Fibroblast of pulmonary artery (primary cell): Measurements from ENCODE around the gene DNAJC27.
"Not testable (repeated sequence)": the region's sequence is repeated elsewhere in the genome, so short reads cannot be mapped to it uniquely, and the experiment has no call there.

ENCODE experiments used
- DNase-seq: peaks from one replicate; pipeline ENCODE4 v3.0.0-alpha.2; 2010; ENCODE audit warnings: low read depth
- H3K4me3 ChIP-seq: replicated peaks from 2 replicates; pipeline ENCODE4 v1.5.1; 2011; ENCODE audit warnings: low read depth, mild to moderate bottlenecking, control low read depth, low read length, moderate library complexity
- TF ChIP-seq, protein P1 (sequence below): IDR thresholded peaks from 2 replicates; pipeline ENCODE4 v1.5.1; 2011; ENCODE audit warnings: mild to moderate bottlenecking, control low read depth, low read length, inconsistent platforms; ENCODE audit errors: missing control alignments

DNAJC27 gene

DNA sequence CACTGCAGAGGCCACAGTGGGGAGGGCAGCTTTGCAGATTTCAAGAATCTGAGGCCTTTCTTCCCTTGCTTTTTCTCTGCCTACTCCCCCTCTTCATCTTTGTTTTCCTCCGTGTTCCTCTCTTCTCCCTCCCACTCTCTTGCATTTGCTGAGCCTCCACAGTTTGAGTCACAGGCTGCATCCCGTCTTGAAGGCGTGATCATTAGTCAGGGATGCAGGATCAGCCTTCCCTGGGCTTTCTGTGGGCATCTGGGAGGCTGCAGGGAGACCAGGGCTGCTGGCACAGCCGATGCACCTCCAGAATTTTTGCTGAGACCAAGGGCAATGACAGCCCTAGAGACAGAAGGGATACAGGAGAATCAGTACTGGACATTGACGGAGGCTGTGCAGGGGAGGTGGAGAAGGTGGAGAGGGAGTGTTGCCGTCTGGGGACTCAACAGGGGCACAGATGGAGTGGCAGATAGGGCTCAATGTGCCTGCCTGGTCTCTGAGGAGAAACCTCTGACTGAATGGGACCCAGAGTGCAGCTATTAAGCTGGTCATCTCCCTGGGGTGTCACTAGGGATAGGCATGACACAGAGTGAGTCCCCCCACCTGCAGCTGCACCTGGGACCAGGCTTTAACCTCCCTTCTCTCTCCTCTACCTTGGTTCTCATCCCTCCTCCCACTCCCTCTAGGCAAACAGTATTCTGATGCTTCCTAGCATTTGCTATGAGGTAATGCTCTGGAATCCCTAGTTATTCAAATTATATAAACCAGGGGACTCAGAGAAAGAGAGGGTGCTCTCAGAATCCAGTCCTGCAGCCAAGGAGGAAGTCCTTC, 29.0 kb upstream of the DNAJC27 start:
- DNase-seq = peak; percentile 40
- TF ChIP-seq, protein P1, sequence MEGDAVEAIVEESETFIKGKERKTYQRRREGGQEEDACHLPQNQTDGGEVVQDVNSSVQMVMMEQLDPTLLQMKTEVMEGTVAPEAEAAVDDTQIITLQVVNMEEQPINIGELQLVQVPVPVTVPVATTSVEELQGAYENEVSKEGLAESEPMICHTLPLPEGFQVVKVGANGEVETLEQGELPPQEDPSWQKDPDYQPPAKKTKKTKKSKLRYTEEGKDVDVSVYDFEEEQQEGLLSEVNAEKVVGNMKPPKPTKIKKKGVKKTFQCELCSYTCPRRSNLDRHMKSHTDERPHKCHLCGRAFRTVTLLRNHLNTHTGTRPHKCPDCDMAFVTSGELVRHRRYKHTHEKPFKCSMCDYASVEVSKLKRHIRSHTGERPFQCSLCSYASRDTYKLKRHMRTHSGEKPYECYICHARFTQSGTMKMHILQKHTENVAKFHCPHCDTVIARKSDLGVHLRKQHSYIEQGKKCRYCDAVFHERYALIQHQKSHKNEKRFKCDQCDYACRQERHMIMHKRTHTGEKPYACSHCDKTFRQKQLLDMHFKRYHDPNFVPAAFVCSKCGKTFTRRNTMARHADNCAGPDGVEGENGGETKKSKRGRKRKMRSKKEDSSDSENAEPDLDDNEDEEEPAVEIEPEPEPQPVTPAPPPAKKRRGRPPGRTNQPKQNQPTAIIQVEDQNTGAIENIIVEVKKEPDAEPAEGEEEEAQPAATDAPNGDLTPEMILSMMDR = no peak
- H3K4me3 ChIP-seq = no peak overlapping the region

DNA sequence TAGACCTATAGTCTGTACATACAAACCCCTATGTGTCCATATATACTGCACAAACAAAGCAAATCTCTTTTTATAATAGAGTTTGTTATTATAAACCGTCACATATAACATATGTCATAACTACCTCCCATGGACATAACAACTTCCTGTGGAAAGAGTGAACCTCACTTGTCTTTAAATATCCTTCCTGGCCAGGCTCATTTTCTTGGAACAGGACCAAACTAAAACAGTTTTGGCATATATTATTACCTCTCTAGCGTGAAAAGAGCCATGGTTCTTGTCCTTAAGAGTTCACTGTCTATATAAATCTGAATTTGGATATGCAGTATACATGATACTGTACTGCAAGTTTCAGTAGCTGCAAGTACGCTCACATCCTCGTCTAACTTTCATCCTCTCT, 28.3 kb upstream of the DNAJC27 start:
- TF ChIP-seq, protein P1 = no peak
- no peak overlapping the region for H3K4me3 ChIP-seq
- DNase-seq = peak; percentile 27

DNA sequence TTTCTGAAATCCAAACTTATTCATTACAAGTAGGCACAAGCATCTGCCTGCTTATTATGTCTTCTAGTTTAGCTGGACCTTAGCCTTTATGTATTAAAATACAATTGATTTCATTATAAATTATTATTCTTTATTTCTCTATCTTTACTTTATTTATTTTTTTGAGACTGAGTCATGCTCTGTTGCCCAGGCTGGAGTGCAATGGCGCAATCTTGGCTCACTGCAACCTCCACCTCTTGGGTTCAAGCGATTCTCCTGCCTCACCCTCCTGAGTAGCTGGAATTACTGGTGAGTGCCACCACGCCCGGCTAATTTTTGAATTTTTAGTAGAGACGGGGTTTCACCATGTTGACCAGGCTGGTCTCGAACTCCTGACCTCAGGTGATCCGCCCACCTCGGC, 27.3 kb upstream of the DNAJC27 start:
- not testable (repeated sequence) for H3K4me3 ChIP-seq, DNase-seq

DNA sequence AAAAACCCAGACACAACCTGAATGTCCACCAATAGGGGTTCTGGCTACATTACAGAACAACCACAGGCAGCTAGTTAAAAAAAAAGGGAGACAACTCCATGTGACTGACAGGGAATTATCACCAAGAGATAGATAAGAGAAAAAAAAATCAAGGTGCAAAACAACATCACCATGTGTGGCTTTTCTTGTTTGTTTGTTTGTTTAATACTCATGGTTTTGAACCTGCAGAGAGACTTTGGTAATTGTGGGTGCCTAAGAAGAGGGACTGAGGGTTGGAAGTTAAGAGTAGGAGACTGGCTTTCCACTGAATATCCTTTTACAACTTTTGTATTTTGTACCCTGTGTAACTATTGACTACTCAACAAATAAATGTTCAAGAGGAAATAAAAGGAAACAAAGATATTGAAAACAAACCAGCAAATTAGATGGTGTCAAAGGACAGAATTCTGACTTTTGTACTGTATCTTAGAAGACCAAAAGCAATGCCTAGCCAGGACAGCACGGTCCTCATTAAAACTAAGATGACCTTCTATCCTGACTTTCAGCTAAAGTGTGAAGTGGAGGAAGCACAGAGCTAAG, 22.5 kb upstream of the DNAJC27 start:
- no peak overlapping the region for H3K4me3 ChIP-seq
- DNase-seq = no peak
- TF ChIP-seq, protein P1 = no peak

DNA sequence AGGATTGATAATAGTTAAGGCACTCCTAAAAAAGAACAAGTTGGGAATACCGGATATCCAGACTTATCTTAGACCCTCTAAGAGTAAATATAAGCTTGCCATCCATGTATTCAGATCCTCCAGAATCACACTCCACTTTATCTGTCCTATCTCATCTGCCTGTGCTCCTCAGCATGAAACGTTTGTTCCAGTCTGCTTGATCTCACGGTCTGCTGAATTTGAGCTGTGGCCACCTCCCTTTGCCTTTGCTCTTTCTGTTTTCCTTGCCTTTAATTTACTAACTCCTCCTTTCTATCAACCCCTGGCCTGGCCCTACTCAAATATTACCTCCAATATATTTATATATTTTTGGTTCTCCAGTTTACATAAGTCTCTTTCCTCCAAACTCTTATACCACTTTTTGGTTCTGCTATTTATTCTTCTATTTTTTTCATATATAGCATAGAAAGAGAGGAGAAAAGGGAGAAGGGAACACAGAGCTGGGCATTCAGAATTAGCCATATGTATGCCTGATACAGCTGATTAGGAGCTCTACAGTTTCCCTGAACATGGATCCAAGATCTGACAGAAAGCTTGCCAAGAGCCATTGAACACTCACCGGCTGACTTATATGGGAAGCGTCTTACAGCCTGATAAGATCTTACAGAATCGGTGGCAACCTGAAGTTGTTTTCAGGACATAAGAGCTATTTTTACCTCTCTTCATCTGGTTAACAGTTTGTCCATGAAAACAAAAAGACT, 21.8 kb upstream of the DNAJC27 start:
- no peak for DNase-seq
- TF ChIP-seq, protein P1 = no peak

DNA sequence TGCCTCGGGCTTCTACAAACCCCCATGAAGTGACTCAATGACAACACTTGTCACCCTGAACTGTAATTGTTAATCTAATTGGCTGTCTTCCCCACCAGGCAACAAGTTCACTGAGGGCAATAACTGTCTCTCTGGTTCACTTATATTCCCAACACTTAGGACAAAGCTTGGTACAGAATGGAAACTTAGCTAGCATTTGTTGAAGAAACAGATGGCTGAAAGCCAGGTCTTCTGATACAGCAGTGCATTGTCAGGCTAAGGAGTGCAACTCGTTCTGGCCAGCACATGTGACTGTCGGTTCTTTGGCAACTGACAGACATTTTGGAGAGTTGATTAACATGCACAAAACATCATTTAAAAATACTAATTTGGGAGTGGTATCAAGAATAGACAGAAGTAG, 14.6 kb upstream of the DNAJC27 start:
- peak; percentile 59 for DNase-seq
- TF ChIP-seq, protein P1 = no peak
- H3K4me3 ChIP-seq = no peak overlapping the region

More for the DNA sequence above, 21.8 kb upstream of the DNAJC27 start:
- no peak overlapping the region for H3K4me3 ChIP-seq

DNA sequence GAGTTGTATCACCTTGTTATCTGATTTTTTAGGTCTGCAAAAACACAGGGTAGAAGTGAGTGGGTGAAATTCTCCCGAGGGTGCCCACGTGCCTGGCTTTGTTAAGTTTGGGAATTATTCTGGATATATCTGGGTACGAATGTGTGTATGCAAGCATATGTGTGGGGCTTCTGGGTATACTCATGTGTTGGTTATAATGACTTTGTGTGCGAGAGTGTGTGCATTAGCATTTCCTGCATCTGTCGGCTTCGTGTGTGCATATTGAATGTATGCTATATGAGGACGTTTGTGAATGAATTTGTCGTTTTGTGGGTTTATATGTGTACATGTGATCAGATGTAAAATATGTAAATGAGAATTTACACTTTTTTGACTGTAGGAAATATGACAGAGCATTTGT, 13.8 kb upstream of the DNAJC27 start:
- DNase-seq = no peak
- TF ChIP-seq, protein P1 = no peak
- no peak overlapping the region for H3K4me3 ChIP-seq
